Heart right ventricle (tissue), 16 donors: Measurements from ENCODE around the gene TAAR1. TPM values are rescaled to one million over a fixed set of nuclear protein-coding genes. Genes with fewer than 3 reads are reported as not detected.
"Not testable (repeated sequence)": the region's sequence is repeated elsewhere in the genome, so short reads cannot be mapped to it uniquely, and the experiment has no call there.

ENCODE experiments used
- ATAC-seq, 8 donors: fragments of 200-7000 bp; cut with Tn5 transposase; one replicate each; pipeline ENCODE4 v1.9.1; 2020; ENCODE audit warnings: mild to moderate bottlenecking in 8 of 8, moderate library complexity in 8 of 8, moderate number of reproducible peaks in 1 of 8
- DNase-seq, 2 donors: peaks; one replicate each; pipeline ENCODE4 v3.0.0-alpha.2; 2020
- H3K27ac ChIP-seq, 10 donors: fragments of 200-600 bp; sonication (generic) in 2 of 10; one replicate each; pipeline versions ENCODE4 v1.5.0 to v1.8.0; 2020 to 2022; ENCODE audit warnings: mild to moderate bottlenecking in 3 of 10
- H3K27me3 ChIP-seq, 7 donors: fragments of 200-600 bp; one replicate each; pipeline ENCODE4 v1.8.0; 2021 to 2022; ENCODE audit warnings: mild to moderate bottlenecking in 2 of 7
- H3K36me3 ChIP-seq, 9 donors: fragments of 200-600 bp; sonication (generic) in 1 of 9; one replicate each; pipeline versions ENCODE4 v1.5.0 to v1.8.0; 2020 to 2022; ENCODE audit warnings: mild to moderate bottlenecking in 2 of 9
- H3K4me1 ChIP-seq, 9 donors: fragments of 200-600 bp; sonication (generic) in 1 of 9; one replicate each; pipeline versions ENCODE4 v1.5.0 to v1.8.0; 2020 to 2022; ENCODE audit warnings: mild to moderate bottlenecking in 4 of 9
- H3K4me3 ChIP-seq, 10 donors: fragments of 200-600 bp; sonication (generic) in 2 of 10; one replicate each; pipeline versions ENCODE4 v1.5.0 to v1.8.0; 2020 to 2022; ENCODE audit warnings: mild to moderate bottlenecking in 7 of 10, moderate library complexity in 2 of 10
- H3K9me3 ChIP-seq, 11 donors: fragments of 200-600 bp in 10 of 11; sonication (generic) in 2 of 11; one replicate each; pipeline versions ENCODE4 v1.5.0 to v1.8.0; 2013 to 2022; ENCODE audit warnings: mild to moderate bottlenecking in 2 of 11, control low read depth in 1 of 11, moderate library complexity in 1 of 11
- WGBS, 2 donors: extraction: QIAGEN DNeasy Blood & Tissue Kit; methylation state at CpG; one replicate each; pipeline ENCODE4 v1.1.7; 2013; ENCODE audit warnings: inconsistent platforms in 1 of 2; 5-methylcytosine and 5-hydroxymethylcytosine counted together
- intact Hi-C, 10 donors: fragments of 100-400 bp; cut with DNase I; formaldehyde crosslinking; loops; one replicate each; pipeline versions ENCODE4 v1.11.1 to v1.14.2; 2022
- long read RNA-seq, 3 donors: library from polyadenylated mRNA; unstranded; transcript quantifications; one replicate each; pipeline ENCODE4 v2.0.0, GENCODE V29; 2020 to 2021
- polyA plus RNA-seq, 2 donors: library from polyadenylated mRNA; stranded (reverse); fragments of 200-250 nt; gene quantifications; one replicate each; pipeline ENCODE4 v1.2.3, GENCODE V29; 2013
- total RNA-seq, 10 donors: library from RNA; stranded (reverse); fragmentation: NEBNext Ultra II Directional in 3 of 10; extraction: Animal tissue kit (Norgen Biotek cat#: 25700) in 3 of 10; gene quantifications; one replicate each; pipeline versions ENCODE4 v1.2.1 to v1.2.4, GENCODE V29; 2021 to 2023
- TF ChIP-seq, protein P1 (sequence below), 9 donors: fragments of 200-600 bp; sonication (generic) in 2 of 9; IDR thresholded peaks; one replicate each; pipeline versions ENCODE4 v1.5.0 to v1.8.0; 2021 to 2022; ENCODE audit warnings: antibody characterized with exemption in 9 of 9, mild to moderate bottlenecking in 5 of 9, moderate library complexity in 1 of 9
- donor health status: Arrhythmogenic right ventricular cardiomyopathy.
- donor health status: ischemic (EF 13 %, LVEDD 7.1; RV severe dilation, severe dysfunction).
- donor health status: healthy with polysubstance abuse.
- donor health status: DM: no; HTN: yes; CAD: no.
- donor health status: DM: no; HTN: no; CAD: no.
- donor health status: ischemic (EF 25% LVEDD 6.9; RV normal size, moderate dysfunction).
- donor health status: ischemic (EF 25% LVEDD 5.7; RV mildly dilated, moderate dysfunction).
- donor health status: healthy.
- donor health status: DM: yes; HTN: yes; CAD: no.
- donor health status: Ischemic cardiomyopathy.
- donor health status: ischemic (EF 35%, LVEDD 5.7; RV mildly dilated, moderate dysfunction).
- donor health status: nonischemic (EF 11% LVEDD 7.7; RV severe dilation, severe dysfunction).
- donor health status: DM: yes; HTN: yes; CAD: no.
- donor health status: PGD.
- donor health status: ischemic (EF 29% LVEDD 5.4; RV normal size, mild dysfunction).
- donor health status: nonischemic (EF 23%, LVEDD 6.1; RV moderate dilation, normal function).

TAAR1 gene, protein sequence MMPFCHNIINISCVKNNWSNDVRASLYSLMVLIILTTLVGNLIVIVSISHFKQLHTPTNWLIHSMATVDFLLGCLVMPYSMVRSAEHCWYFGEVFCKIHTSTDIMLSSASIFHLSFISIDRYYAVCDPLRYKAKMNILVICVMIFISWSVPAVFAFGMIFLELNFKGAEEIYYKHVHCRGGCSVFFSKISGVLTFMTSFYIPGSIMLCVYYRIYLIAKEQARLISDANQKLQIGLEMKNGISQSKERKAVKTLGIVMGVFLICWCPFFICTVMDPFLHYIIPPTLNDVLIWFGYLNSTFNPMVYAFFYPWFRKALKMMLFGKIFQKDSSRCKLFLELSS
- total RNA-seq (not detected), polyA plus RNA-seq (not detected)
- long read RNA-seq, donor 1, result 0 reads
- long read RNA-seq, donor 2, result 0 reads
- long read RNA-seq, donor 3, result 0 reads

DNA sequence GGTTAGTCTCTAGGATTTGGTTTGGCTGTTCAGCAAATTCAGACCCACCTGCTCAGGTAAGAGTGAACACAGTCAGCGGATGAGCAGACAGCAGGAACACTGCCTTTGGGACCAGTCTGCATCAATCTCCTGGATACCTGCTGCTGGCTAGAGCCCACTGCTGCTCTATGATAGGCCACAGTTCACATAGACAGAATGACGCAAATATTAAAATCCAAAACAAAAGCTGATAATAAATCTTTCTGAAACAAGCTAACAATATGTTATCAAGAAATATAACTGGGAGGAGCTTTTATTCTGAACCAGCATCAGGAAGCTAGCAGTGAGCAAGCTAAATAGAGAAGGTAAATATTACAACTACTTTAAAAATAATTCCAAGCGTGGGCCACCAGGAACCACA lies at the start of gene TAAR1:
Gene TAAR1, minus strand, starts transcription at position 101 of the 400 bp plus-strand sequence. CDS start 13,179 bp downstream, outside the sequence.
- 76 to 97% methylated on average over 3 of the region's 3 CpGs for WGBS, 2 donors
- Histone ChIP-seq H3K36me3 (no peaks in the 10 kb centered on the region), H3K27ac (no peak within 1 kb of the TSS), H3K4me1 (no peaks in the 10 kb centered on the region), H3K27me3 (no peaks in the 10 kb centered on the region), H3K9me3 (peaks cover 0 to 2% (median 0%) of the 10 kb centered on the region in 11 donors), H3K4me3 (no peak within 1 kb of the TSS)
- intact Hi-C loops, result no loop called here
- no peak for ATAC-seq
- TF ChIP-seq, protein P1, sequence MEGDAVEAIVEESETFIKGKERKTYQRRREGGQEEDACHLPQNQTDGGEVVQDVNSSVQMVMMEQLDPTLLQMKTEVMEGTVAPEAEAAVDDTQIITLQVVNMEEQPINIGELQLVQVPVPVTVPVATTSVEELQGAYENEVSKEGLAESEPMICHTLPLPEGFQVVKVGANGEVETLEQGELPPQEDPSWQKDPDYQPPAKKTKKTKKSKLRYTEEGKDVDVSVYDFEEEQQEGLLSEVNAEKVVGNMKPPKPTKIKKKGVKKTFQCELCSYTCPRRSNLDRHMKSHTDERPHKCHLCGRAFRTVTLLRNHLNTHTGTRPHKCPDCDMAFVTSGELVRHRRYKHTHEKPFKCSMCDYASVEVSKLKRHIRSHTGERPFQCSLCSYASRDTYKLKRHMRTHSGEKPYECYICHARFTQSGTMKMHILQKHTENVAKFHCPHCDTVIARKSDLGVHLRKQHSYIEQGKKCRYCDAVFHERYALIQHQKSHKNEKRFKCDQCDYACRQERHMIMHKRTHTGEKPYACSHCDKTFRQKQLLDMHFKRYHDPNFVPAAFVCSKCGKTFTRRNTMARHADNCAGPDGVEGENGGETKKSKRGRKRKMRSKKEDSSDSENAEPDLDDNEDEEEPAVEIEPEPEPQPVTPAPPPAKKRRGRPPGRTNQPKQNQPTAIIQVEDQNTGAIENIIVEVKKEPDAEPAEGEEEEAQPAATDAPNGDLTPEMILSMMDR (IDR thresholded peaks at IDR 0.05), result no peak
- no peak for DNase-seq

DNA sequence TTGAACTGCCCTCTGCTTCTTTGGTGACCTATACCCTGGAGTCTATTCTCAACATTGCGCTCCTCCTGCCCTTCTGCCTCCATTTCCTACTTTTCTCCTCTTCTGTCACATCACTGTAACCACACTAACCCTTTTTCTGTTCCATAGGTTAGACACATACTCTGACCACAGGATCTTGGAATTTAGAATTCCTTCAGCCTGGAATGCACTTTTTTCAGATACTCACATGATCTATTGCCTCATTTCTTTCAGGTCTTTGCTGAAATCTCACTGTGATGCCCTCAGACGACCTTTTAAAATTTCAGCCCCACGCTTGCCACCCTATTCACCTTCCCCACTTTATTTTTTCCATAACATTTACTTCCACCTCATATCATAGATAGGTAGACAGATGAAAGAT lies 49.8 kb upstream of the TAAR1 start:
- ATAC-seq (no peak), DNase-seq (no peak)
- WGBS, 2 donors, result 84 to 85% methylated on average over 3 of the region's 3 CpGs
- Histone ChIP-seq H3K36me3 (no peaks in the 10 kb centered on the region), H3K4me3 (no peak overlapping the region), H3K4me1 (peaks cover 0 to 16% (median 0%) of the 10 kb centered on the region in 9 donors), H3K27me3 (peaks cover 0 to 3% (median 0%) of the 10 kb centered on the region in 7 donors), H3K27ac (no peak overlapping the region), H3K9me3 (peaks cover 0 to 38% (median 2%) of the 10 kb centered on the region in 11 donors)
- intact Hi-C loops, result no loop called here
- TF ChIP-seq, protein P1 (IDR thresholded peaks at IDR 0.05), result no peak

DNA sequence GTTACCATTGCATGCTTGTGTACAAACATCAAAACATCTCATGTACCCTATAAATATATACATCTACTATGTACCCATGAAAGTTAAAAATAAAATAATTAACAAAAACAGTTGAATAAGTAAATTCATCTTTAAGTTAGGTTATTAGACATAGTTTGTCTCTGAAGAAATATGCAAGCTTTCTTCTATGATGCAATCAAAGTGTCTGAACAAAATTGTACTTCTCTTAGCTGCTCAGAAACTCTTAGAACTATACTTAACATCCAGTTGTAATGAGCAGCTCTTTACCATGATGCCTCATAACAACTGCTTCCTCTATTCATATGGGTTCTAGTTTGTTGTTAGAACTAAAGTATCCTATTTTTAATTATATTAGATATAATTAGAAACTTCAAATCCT lies 49.0 kb upstream of the TAAR1 start:
- no peak for ATAC-seq
- Histone ChIP-seq H3K9me3 (peaks cover 0 to 42% (median 2%) of the 10 kb centered on the region in 11 donors), H3K27ac (no peak overlapping the region), H3K4me1 (peaks cover 0 to 12% (median 0%) of the 10 kb centered on the region in 9 donors), H3K4me3 (no peak overlapping the region), H3K36me3 (no peaks in the 10 kb centered on the region), H3K27me3 (peaks cover 0 to 3% (median 0%) of the 10 kb centered on the region in 7 donors)
- TF ChIP-seq, protein P1 (IDR thresholded peaks at IDR 0.05), result no peak
- no peak for DNase-seq
- intact Hi-C loops, result no loop called here

DNA sequence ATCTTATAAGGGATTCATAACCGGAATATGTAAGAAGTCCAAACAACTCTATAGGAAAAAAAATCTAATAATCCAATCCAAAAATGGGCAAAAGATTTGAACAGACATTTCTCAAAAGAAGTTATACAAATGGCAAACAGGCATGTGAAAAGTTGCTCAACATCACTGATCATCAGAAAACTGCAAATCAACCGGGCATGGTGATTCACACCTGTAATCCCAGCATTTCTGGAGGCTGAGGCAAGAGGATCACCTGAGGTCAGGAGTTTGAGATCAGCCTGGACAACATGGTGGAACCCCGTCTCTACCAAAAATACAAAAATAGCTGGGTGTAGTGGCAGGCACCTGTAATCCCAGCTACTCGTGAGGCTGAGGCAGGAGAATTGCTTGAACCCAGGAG lies 47.8 kb upstream of the TAAR1 start:
- ATAC-seq, H3K27me3 ChIP-seq, H3K4me1 ChIP-seq, intact Hi-C loops, H3K27ac ChIP-seq, H3K4me3 ChIP-seq, DNase-seq, H3K36me3 ChIP-seq: not testable (repeated sequence)
- 83 to 93% methylated on average over 4 of the region's 4 CpGs for WGBS, 2 donors
- peaks cover 0 to 42% (median 2%) of the 10 kb centered on the region in 11 donors for H3K9me3 ChIP-seq

DNA sequence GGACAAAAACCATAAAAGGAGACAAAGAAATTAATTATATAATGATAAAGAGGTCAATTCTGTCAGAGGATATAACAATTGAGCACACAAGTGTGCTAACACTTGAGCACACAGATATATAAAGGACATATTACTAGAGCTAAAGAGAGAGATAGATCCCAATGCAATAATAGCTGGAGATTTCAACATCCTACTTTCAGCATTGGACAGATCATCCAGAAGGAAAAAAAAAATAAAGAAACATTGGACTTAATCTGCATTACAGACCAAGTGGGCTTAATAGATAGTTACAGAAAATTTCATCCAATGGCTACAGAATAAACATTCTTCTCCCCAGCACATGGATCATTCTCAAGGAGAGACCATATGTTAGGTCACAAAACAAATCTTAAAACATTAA lies 45.0 kb upstream of the TAAR1 start:
- DNase-seq, result no peak

More for the DNA sequence above, 45.0 kb upstream of the TAAR1 start:
- Histone ChIP-seq H3K9me3 (peaks cover 0 to 36% (median 2%) of the 10 kb centered on the region in 11 donors), H3K36me3 (no peaks in the 10 kb centered on the region), H3K4me3 (no peak overlapping the region), H3K27ac (no peak overlapping the region), H3K27me3 (no peaks in the 10 kb centered on the region), H3K4me1 (no peaks in the 10 kb centered on the region)
- TF ChIP-seq, protein P1 (IDR thresholded peaks at IDR 0.05), result no peak
- intact Hi-C loops, result no loop called here
- no peak for ATAC-seq
